GM23338 (cell line): ENCODE data around the gene GPHN. TPM values are rescaled to one million over a fixed set of nuclear protein-coding genes. Genes with fewer than 3 reads are reported as not detected.

Source experiments
- ATAC-seq: fragments of 200-7000 bp; cut with Tn5 transposase; 3 replicates; pipeline ENCODE4 v1.9.1; 2020
- DNase-seq: peaks from one replicate; pipeline ENCODE4 v3.0.0-alpha.2; 2015; ENCODE audit warnings: low spot score
- H2AFZ ChIP-seq: fragments of 200-600 bp; sonication (generic); 2 replicates; pipeline ENCODE4 v1.8.0; 2016; ENCODE audit warnings: antibody characterized with exemption, mild to moderate bottlenecking, moderate library complexity
- H3F3A ChIP-seq: fragments of 200-600 bp; sonication (generic); replicated peaks from 2 replicates; pipeline ENCODE4 v1.8.0; 2017; ENCODE audit warnings: antibody characterized with exemption, mixed run types, low read depth
- H3K27ac ChIP-seq: fragments of 200-600 bp; sonication (generic); 2 replicates; pipeline ENCODE4 v1.6.1; 2016; ENCODE audit warnings: low read depth
- H3K27me3 ChIP-seq: fragments of 200-600 bp; sonication (generic); 2 replicates; pipeline ENCODE4 v1.8.0; 2016; ENCODE audit warnings: mild to moderate bottlenecking, mixed run types, moderate library complexity; ENCODE audit not compliant: insufficient read depth
- H3K36me3 ChIP-seq: fragments of 200-600 bp; sonication (generic); 2 replicates; pipeline ENCODE4 v1.8.0; 2016; ENCODE audit warnings: mild to moderate bottlenecking; ENCODE audit not compliant: insufficient read depth
- H3K4me1 ChIP-seq: fragments of 200-600 bp; sonication (generic); 2 replicates; pipeline ENCODE4 v1.8.0; 2016; ENCODE audit warnings: mild to moderate bottlenecking, moderate library complexity; ENCODE audit not compliant: insufficient read depth
- H3K4me2 ChIP-seq: fragments of 200-600 bp; sonication (generic); 2 replicates; pipeline ENCODE4 v1.7.1; 2017; ENCODE audit warnings: mixed run types
- H3K4me3 ChIP-seq: fragments of 200-600 bp; sonication (generic); 2 replicates; pipeline ENCODE4 v1.6.1; 2016; ENCODE audit warnings: mixed run types
- H3K79me2 ChIP-seq: fragments of 200-600 bp; sonication (generic); replicated peaks from 2 replicates; pipeline ENCODE4 v1.8.0; 2017; ENCODE audit warnings: mild to moderate bottlenecking; ENCODE audit not compliant: insufficient read depth
- H3K9me2 ChIP-seq: fragments of 200-600 bp; sonication (generic); 2 replicates; pipeline ENCODE4 v1.8.0; 2017; ENCODE audit not compliant: insufficient read depth
- H4K20me1 ChIP-seq: fragments of 200-600 bp; sonication (generic); replicated peaks from 2 replicates; pipeline ENCODE4 v1.8.0; 2017; ENCODE audit warnings: mild to moderate bottlenecking; ENCODE audit not compliant: insufficient read depth
- H3K27ac Mint-ChIP-seq: 2 replicates; pipeline ENCODE4 v1.8.0; 2020; ENCODE audit warnings: inconsistent platforms, mild to moderate bottlenecking, moderate library complexity, mixed read lengths
- H3K27me3 Mint-ChIP-seq: 3 replicates; pipeline ENCODE4 v1.8.0; 2022; ENCODE audit warnings: low read depth, mild to moderate bottlenecking, moderate library complexity, mixed read lengths, inconsistent platforms; ENCODE audit not compliant: insufficient read depth, poor library complexity
- H3K36me3 Mint-ChIP-seq: 3 replicates; pipeline ENCODE4 v1.8.0; 2021; ENCODE audit warnings: low read depth, mild to moderate bottlenecking, inconsistent platforms, moderate library complexity, mixed read lengths
- H3K4me1 Mint-ChIP-seq: 3 replicates; pipeline ENCODE4 v1.8.0; 2020; ENCODE audit warnings: mild to moderate bottlenecking, inconsistent platforms, mixed read lengths
- H3K4me3 Mint-ChIP-seq: 3 replicates; pipeline ENCODE4 v1.8.0; 2021; ENCODE audit warnings: moderate library complexity, mild to moderate bottlenecking, inconsistent platforms, mixed read lengths
- H3K9me3 Mint-ChIP-seq: 3 replicates; pipeline ENCODE4 v1.8.0; 2020; ENCODE audit warnings: moderate library complexity, mild to moderate bottlenecking, inconsistent platforms, mixed read lengths
- CREB1 ChIP-seq: fragments of 250-450 bp; sonication (Bioruptor Pico); IDR thresholded peaks from 2 replicates; pipeline ENCODE4 v1.5.0; 2020; ENCODE audit warnings: low read depth, mild to moderate bottlenecking, moderate library complexity
- CTCF ChIP-seq, 2 experiments: fragments of 200-600 bp in 1 of 2; sonication (generic) in 1 of 2; conservative IDR thresholded peaks; 2 replicates each; pipeline versions ENCODE4 v1.5.1 to v1.6.1; 2016 to 2017; ENCODE audit warnings: antibody characterized with exemption in 2 of 2, low read depth in 2 of 2, mild to moderate bottlenecking in 2 of 2, moderate library complexity in 1 of 2
- ETS1 ChIP-seq: IDR thresholded peaks from 2 replicates; pipeline ENCODE4 v1.6.1; 2016; ENCODE audit warnings: antibody characterized with exemption
- EZH2 ChIP-seq: fragments of 200-600 bp; sonication (generic); IDR thresholded peaks from one replicate; pipeline ENCODE4 v1.8.0; 2017; ENCODE audit warnings: antibody characterized with exemption, mild to moderate bottlenecking, low read depth; ENCODE audit not compliant: unreplicated experiment
- EZH2phosphoT487 ChIP-seq: fragments of 200-600 bp; sonication (generic); IDR thresholded peaks from one replicate; pipeline ENCODE4 v1.8.1; 2018; ENCODE audit warnings: antibody characterized with exemption; ENCODE audit not compliant: unreplicated experiment
- JUNB ChIP-seq: IDR thresholded peaks from one replicate; pipeline ENCODE4 v1.6.1; 2016; ENCODE audit warnings: antibody characterized with exemption; ENCODE audit not compliant: unreplicated experiment
- NANOG ChIP-seq: IDR thresholded peaks from 2 replicates; pipeline ENCODE4 v1.6.1; 2016; ENCODE audit warnings: antibody characterized with exemption, borderline replicate concordance
- POLR2AphosphoS5 ChIP-seq: IDR thresholded peaks from 2 replicates; pipeline ENCODE4 v1.6.1; 2016; ENCODE audit warnings: antibody characterized with exemption, low read depth
- REST ChIP-seq: IDR thresholded peaks from one replicate; pipeline ENCODE4 v1.6.1; 2018; ENCODE audit warnings: antibody characterized with exemption; ENCODE audit not compliant: unreplicated experiment
- STAT1 ChIP-seq: IDR thresholded peaks from one replicate; pipeline ENCODE4 v1.6.1; 2016; ENCODE audit warnings: antibody characterized with exemption; ENCODE audit not compliant: unreplicated experiment
- ZNF114 ChIP-seq: fragments of 250-450 bp; sonication (Bioruptor Pico); IDR thresholded peaks from 2 replicates; pipeline ENCODE4 v1.5.0; 2020; ENCODE audit warnings: mild to moderate bottlenecking, moderate library complexity
- ZNF331 ChIP-seq: fragments of 250-450 bp; sonication (Bioruptor Pico); IDR thresholded peaks from 2 replicates; pipeline ENCODE4 v1.5.0; 2020; ENCODE audit warnings: low read depth, mild to moderate bottlenecking, moderate library complexity
- ZNF462 ChIP-seq: fragments of 250-450 bp; sonication (Bioruptor Pico); IDR thresholded peaks from 2 replicates; pipeline ENCODE4 v1.5.0; 2020; ENCODE audit warnings: mild to moderate bottlenecking, moderate library complexity
- polyA plus RNA-seq: library from polyadenylated mRNA; unstranded; fragments of >200 nt; fragmentation: Nextera tagmentation; extraction: Ambion mirVana; gene quantifications from 2 replicates; pipeline ENCODE4 v1.2.1, GENCODE V29; 2016
- total RNA-seq: library from RNA; depleted of rRNA; stranded (reverse); fragments of >200 nt; shearing (Covaris generic); gene quantifications from 2 replicates; pipeline ENCODE4 v1.2.3, GENCODE V29; 2014

Gene GPHN
- total and polyA plus RNA-seq, 2 experiments from 2014 or later: 17.6 to 20.6 TPM

GRCh38 chr14:66920196-66920595 lies 412.2 kb downstream of the GPHN start:
- Histone ChIP-seq H3K4me2 (no peak overlapping the region), H3K27ac (no peak overlapping the region), H3K27me3 (no peaks in the 10 kb centered on the region), H3K4me1 (no peaks in the 10 kb centered on the region), H3K4me3 (no peak overlapping the region), H4K20me1 (no peaks in the 10 kb centered on the region), H3K79me2 (no peaks in the 10 kb centered on the region), H3K36me3 (no peaks in the 10 kb centered on the region), H3F3A (no peaks in the 10 kb centered on the region), H3K9me2 (peaks cover 4% of the 10 kb centered on the region; the same call in 1 of the 2 replicates), H2AFZ (no peak overlapping the region)
- peaks cover 10% of the 10 kb centered on the region; the same call in 2 of the 3 replicates for H3K36me3 Mint-ChIP-seq
- peaks cover 1% of the 10 kb centered on the region for H3K27me3 Mint-ChIP-seq
- TF ChIP-seq POLR2AphosphoS5 (no peak), ETS1 (no peak), CREB1 (CRISPR knock-in tag) (no peak), ZNF462 (no peak), REST (no peak), EZH2 (no peak), CTCF (conservative IDR thresholded peaks at IDR 0.05; ENCODE audit: low read depth in 2 of 2) (no peak), EZH2phosphoT487 (no peak), JUNB (no peak), ZNF331 (CRISPR knock-in tag) (no peak), STAT1 (no peak), NANOG (no peak), ZNF114 (CRISPR knock-in tag) (no peak)
- H3K4me3 Mint-ChIP-seq: no peak overlapping the region
- H3K9me3 Mint-ChIP-seq: 0 out of 3 replicates have a peak, but pooled peaks cover 7% of the 10 kb centered on the region
- no peak overlapping the region for H3K27ac Mint-ChIP-seq
- ATAC-seq (no peak), DNase-seq (no peak)
- no peaks in the 10 kb centered on the region for H3K4me1 Mint-ChIP-seq
